ENCODE results near the gene CD81.

CD81 gene

DNA sequence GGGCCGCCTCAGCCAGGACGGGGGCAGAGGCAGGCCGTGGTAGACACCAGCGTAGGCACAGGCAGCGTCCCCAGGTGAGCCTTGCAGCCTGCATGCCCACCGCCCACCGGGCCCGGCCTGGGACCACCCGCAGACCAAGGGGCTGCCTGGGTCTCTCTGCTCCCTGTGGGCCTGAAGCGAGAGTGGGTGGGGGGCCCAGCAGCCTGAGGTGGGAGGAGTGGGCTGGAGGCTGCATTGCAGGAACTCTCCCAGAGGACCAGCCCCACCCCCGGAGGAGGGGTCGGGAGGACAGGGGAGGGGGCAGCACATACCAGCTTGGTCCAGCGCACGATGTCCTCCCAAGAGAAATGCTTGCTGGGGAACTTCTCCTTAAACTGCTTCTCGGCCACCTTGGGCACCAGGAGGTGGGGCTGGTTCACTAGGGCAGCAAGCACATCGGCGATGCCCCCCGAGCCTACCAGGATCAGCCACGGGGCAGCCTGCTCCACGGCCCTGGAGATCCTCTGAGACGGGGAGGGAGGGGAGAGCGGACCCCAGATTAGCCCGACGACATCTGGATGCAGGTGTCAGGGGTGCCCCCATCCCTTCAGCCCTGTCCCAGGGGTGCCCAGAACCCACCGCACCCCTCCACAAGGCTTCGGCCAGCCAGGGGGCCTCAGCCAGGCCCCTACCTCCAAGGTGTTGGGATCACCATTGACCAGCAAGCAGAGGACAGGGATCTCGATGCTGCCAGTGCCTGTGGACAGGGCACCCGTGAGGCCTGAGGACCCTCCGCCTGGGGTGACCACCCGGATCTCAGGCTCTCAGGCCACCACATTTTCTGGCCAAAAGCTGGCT lies 41.0 kb downstream of the CD81 start:
- in situ Hi-C loops (cut with HindIII; ENCODE audit: low sequenced_read_pairs): loop anchor here (10.0 kb wide), 1 partner anchor 233 kb away; no protein-coding TSS in a partner anchor

DNA sequence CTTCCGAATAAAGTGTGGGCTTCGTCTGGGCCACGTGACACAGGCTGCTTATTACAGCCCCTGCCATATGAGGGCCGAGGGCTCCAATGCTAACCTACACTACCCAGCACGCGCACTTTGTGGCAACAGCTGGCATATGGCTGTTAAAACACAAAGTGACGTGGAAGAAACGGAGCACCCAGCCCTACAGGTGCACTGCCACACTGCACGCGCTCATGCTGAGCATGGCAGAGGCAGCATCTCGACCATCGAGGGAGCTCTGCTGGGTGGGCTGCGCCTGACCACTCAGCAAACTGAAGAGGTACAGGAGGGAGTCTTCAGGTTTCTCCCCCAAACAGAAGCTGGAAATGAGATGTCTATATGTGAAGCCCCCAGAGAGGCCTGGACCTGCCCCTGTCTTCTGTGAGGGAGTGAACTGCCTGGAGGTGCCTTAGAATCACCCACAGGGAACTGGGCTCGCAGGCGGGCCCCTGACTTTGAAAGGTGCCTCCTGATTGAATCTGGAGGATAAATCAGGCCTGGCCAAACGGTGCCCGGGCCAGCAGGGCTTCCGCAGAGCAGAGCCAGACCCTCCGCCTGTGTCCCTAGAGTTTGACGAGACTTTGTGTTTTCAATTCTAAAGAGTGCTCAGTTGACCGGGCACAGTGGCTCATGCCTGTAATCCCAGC lies 41.7 kb downstream of the CD81 start:
- in situ Hi-C loops (cut with HindIII; ENCODE audit: low sequenced_read_pairs): loop anchor here (10.0 kb wide), 1 partner anchor 234 kb away; no protein-coding TSS in a partner anchor

DNA sequence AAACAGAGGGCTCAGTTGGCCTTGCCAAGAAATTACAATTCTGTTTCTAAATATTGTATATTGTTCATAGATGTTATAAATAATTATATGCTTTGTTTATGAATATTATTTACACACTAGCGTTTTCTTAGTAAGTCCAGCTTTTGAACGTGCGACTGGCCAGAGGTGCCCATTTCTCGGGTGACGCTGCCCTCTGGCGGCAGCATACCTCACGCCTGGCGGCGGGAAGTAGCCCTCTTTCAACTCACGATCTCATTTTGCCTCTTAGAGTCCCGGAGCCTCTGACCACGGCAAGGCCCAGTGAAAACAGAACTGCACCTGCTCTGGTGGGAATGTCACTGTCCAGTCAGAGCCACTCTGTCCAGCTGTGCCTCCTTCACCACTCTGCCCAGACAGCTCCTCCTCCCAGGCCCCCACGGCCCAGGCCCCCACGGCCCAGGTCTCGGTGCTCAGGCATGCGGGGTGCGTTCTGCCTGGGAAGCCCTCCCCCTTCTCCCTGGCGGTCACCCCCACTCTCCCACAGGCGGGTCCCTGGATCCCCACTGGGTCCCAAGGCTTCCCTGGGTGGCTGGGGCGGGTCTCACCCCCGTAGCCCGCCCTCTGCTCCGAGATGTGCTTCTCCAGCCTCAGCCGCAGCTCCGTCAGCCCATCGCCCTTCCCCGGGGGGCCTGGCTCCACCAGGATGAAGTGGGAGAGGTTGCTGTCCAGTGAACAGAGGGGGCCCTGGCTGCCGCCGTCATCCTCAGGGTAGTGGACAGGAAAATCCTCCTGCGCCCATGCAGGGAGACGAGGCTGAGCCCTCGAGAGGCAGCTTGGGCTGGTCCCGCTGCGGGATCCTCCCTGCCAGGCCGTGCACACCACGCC lies 42.8 kb downstream of the CD81 start:
- in situ Hi-C loops (cut with HindIII; ENCODE audit: low sequenced_read_pairs): loop anchor here (10.0 kb wide), 1 partner anchor 235 kb away; no protein-coding TSS in a partner anchor

DNA sequence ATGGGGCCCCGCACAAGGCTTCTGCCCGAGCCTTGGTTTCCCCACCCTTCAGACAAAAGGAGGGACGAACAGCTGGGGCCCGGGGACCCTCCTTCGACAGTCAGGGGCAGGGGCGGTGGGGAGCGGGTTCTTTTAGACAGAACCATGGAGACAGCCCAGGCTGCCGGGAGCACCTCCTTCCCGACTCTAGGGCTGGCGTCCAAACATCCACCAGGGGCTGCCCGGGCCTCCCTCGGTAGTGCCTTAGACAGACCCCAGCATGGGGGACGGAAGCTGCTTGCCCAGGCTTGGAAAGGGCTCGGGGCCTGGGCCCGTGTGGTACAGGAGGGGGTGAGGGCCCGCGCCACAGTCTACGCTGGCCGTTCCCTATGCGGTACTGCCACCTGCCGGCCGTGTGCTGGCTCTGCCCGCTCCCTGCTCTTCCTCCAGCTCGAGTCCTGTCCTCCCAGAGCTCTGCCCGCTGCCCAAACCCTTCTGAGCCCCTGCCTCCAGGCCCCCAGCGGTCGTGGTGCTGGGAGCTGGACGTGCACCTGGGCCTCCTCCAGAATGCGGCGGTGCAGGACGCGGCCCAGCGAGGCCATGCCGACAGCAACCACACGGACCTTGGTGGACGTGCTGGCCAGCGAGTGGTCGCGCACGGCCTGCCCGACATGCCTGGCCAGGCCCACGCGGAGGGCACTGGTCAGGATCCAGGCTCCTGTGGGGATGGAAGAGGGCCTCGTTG lies 43.6 kb downstream of the CD81 start:
- in situ Hi-C loops (cut with HindIII; ENCODE audit: low sequenced_read_pairs): no loop called here

DNA sequence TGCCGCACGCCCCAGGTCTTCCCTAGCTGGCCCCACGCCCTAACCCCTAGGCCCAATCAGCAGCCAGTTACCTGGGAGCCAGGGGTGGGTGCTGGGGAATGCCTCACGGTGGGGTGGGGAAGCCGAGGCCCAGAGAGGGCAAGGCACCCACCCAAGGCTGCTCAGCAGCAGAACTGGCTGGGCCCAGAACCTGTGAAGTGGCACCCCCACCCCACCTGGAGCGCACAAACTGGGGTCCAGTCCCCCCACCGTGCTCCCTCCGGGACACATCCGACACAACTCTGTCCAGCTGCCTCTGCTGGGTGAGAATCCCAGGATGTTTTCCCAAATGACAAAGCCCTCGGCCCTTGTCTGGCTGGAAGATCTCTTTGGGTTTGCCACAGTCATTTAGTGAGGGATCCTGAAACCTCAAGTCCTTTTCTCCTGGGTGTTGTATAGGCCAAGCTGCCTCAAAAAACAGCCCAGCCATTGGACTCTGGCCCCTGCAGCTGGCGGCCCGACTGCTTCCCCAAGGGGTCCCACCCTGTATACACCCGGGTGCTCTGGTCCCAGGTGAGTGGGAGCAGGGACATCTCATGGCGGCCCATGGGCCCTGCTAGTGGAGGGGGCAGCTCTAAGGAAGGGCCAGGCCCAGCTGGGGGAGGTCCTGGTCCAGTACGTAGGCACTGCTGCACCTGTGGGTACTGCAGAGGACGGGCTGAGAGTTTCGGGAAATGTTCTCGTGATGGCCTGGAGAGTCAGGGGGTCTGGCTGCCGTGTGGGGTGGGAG lies 44.3 kb downstream of the CD81 start:
- in situ Hi-C loops (cut with HindIII; ENCODE audit: low sequenced_read_pairs): no loop called here

DNA sequence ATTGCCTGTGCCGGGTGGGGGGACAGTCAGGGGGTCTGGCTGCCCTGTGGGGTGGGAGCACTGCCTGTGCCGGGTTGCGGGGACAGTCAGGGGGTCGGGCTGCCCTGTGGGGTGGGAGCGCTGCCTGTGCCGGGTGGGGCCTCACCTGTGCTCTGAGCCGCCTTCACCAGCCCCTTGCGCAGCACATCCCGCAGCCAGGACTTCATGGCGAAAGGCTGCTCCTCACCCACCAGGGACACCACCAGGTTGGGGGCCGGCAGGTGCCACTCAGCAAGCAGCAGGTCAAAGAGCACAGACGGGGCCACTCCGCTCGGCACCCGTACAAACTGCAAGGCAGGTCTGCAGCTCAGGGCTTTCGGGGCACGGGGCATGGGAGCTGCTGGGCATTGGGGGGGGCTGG lies 44.9 kb downstream of the CD81 start:
- in situ Hi-C loops (cut with HindIII; ENCODE audit: low sequenced_read_pairs): no loop called here

DNA sequence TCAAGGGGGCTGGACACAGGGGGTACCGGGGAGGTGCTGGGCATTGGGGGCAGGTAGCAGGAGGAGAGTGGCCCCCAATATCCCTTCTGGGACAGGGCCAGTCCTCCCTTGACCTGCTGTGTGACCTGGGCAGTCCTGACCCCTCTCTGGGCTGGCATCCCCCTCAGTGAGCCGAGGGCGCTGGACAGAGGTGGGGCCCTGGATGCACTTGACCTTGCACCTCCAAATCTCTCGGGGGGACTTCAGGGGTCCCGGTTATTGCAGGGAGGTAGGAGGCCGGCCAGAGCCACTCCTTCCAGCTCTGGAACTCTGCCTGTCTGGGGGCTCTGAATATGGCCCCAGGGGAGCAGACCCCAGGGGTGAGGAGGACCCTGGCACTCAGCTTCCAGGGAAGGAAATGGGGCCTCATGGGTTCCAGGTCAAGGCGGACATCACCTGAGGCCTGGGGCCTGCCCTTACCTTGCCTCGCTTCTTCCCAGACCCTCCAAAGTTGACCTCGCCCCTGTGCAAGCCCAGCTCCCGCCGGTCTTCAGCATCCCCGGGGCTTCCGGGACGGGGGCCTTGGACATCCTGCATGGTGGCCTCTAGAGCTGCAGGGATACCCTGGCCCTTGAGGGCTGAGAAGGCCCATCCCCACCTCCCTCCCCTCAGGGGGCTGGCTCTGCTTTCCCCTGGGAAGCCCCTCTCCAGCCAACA lies 45.5 kb downstream of the CD81 start:
- in situ Hi-C loops (cut with HindIII; ENCODE audit: low sequenced_read_pairs): no loop called here

DNA sequence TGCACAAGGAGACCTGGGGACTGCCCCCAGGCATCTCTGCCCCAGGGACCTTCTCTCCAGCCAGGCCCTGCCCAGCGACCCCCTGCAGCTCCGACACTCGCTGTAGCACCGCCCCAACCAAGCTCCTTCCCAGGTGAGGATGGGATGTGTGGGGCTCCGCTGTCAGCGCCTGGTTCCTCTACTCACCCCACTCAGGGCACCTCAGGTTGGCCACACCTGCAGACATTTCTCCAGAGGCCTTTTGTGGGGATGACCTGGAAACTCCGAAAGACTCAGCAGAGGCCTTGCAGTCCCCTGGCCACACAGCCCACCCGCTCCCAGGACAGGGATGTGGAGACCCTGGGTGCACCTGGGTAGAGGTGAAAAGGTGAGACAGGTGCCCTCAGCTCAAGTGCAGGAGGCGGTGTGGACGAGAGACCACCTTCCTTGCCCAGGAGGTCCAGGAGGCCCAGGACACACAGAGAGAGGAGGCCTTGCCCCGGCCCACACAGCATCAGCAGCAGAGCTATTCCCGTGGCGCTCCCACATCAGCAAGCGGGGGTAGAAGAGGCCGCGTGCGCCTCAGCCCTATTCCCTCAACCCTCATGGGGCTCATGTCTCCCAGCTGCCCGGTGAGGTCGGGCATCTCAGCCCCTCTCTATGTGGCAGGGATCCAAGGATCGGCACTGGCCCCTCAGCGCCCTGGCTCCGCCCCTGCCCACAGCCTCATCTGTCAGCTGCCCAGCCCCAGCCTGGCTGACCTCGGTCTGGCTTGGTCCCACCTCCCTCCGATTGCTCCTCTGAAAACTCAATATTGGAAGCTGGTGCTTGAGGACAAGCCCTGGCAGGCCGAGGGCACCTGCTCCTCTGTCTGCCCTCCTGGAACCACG lies 46.3 kb downstream of the CD81 start:
- in situ Hi-C loops (cut with HindIII; ENCODE audit: low sequenced_read_pairs): no loop called here

DNA sequence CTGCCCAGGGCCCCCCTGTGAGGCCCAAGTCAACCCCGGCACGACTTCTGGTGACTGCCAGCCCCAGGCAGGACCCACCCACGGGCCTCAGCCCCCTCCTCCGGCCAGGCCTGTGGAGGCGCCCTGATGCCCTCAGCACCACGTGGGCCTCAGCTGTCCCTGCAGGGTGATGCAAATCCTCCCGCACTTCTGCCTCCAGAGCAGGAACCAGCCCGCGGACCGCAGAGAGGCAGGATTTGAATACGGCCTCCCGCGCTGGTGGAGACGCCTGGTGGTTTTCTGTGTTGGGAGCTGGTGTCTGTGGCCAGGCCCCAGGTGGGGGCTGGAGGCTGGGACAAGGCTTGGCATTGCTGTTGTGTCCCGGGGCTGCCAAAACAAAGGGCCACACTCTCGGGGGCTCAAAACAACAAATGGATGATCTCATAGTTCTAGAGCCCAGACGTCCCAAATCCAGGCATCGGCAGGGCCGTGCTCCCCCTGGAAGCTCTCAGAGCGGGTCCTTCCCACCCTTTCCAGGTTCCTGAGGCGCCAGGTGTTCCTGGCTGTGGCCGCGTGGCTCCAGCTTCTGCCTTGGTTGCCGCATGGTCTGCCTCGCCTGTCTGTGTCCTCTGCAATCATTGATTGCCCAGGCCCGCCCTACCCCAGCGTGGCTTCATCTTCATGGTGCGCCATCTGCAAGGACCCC lies 47.8 kb downstream of the CD81 start:
- in situ Hi-C loops (cut with HindIII; ENCODE audit: low sequenced_read_pairs): no loop called here

DNA sequence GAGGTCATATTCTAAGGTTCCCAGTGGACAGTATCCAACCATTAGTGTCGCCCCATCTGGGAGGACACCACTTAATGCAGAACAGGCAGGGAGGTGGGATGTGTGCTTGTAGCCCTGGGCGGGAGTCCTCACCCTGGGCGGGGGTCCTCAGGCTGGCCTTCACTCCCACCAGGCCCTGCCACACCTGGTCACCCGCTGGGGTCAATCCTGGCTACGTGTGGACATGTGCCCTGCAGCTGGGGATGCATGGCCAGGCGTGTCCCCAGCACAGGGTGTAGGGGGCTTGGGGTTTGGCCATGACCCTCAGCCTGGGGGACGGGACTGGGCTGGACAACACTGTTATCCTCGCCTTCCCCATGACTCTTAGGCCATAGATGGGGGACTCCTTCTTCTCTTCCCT lies 48.4 kb downstream of the CD81 start:
- in situ Hi-C loops (cut with HindIII; ENCODE audit: low sequenced_read_pairs): no loop called here

DNA sequence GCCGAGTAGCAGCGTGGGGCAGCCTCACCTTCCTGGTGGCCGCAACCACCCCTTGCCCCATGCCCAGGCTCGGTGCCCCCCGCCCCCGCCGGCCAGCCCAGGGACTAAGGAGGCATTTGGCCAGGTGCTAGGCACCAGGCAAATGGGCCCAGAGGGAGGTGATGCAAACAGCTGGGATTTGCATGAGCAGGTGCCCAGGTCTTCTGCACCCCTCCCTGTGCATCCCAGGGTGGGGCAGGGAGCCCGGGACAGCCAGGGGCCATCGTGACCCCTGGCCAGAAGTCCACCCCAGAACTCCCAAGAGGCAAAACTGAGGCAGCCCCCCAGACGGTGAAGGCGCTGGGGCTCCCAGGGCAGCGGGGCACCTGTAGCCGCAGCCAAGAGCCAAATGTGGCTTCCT lies 49.1 kb downstream of the CD81 start:
- in situ Hi-C loops (cut with HindIII; ENCODE audit: low sequenced_read_pairs): no loop called here

DNA sequence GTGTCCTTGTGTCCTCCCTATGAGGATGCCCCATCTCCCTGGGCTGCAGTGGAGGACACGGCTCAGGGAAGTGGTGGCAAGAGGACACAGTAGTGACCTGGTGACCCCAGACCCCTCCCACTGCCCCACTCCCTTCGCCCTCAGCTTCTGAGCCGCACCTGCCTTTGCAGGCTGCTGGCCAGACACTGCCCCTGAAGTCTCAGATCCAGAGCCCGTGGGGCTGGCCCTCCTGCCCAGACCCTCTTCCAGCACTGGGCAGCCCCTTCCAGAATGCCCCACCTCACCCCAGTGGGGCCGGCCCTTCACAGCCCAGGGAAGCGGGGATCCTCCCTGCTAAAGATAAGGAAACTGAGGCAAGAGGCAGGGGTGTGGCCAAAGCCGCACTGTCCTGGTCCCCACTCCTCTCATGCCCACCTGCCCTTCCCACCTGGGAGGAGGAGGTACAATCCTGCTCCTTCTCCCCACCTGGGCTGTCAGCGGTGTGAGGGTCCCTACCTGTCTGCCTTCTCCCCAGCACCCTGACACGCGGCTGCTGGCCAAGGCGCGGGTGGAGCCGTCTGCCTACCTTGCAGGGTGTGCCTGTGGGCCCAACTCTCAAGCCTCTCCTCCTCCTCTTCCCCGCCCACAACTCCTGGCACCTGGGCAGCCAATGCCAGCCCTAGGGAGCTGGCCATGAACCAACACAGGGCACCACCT lies 49.9 kb downstream of the CD81 start:
- in situ Hi-C loops (cut with HindIII; ENCODE audit: low sequenced_read_pairs): no loop called here

DNA sequence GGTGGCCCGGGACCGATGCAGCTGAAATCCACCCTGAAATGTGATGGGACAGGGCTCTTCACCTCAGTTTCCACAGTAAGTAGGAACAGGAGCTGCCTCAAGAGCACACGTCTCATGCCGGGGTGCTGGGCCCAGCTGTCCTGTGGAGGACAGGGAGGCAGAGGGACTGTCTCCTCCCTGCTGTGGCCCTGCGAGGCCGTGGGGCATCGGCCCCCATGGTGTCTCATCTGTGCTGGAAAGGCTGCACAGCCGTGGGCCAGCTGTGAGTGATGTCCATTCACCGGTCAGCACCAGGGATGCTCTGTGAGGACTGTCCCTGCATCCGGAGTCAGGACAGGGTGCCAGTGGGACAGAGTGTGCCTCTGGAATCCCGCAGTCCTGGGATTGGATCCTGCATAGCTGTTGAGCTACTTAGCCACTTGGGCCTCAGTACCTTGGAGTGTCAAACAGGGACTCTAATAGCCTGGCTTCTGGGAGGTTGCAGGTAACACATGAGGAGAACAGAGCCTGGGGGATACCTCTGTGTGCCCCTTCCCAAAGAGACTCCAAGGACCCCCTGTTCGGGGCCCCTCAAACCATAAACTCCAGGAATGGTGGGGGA lies 50.7 kb downstream of the CD81 start:
- in situ Hi-C loops (cut with HindIII; ENCODE audit: low sequenced_read_pairs): no loop called here

DNA sequence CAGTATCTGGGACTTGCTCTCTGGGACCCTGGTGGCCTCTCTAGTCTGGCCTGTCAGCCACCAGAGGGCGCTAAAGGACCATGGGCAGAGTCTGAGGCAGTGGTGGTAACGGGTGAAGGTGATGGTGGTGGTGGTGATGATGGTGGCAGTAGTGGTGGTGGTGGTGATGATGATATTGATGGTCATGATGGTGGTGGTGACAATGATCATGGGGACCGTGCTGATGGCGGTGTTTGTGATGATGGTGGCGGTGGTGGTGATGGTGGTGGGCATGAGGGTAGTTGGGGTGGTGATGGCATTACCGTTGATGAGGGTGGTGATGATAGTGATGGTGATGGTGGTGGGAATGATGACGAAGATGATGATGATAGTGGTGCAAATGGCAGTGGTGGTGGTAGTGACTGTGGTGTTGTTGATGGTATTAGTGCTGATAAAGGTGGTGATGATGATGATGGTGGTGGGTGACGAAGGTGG lies 51.2 kb downstream of the CD81 start:
- in situ Hi-C loops (cut with HindIII; ENCODE audit: low sequenced_read_pairs): no loop called here

DNA sequence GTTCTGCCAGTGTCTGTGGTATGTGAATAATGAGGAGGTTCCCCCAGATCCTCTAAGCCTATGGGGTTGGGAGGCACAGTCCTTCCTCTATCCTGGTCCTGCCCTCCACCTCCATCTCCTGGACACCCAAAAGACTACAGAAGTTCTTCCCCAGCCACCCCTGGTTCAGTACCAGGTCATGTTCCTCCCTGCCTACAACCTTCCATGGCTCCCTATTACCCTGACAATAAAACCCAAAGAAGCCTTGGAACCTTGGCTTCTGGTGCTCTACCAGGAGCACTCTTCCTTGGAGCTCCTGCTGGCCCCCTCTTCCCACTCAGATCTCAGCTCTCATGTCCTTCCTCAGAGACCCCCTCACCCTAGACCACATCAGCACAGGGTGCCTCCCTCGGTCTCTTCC lies 54.3 kb downstream of the CD81 start:
- in situ Hi-C loops (cut with HindIII; ENCODE audit: low sequenced_read_pairs): no loop called here

DNA sequence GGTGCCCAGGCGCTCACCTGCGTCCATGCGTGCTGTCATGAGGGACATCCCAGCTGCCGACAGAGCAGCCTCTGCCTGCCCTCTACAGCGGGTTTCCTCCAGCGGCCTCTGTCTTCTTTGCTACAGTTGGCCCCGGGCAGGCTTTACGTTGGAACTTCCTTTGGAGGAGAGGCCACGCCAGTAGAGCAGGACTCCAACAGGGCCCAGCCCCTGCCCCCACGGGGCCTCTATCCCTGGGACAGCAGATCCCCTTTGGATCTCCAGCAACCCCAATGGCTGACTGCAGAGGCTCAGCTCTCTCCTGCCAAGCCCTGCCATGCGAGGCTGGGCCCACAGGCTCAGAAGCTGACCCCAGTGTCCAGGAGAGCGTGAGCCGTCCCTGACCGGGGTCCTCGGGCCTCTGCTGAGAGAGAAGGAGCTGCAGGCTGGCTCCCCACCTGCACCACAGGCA lies 55.1 kb downstream of the CD81 start:
- in situ Hi-C loops (cut with HindIII; ENCODE audit: low sequenced_read_pairs): no loop called here

DNA sequence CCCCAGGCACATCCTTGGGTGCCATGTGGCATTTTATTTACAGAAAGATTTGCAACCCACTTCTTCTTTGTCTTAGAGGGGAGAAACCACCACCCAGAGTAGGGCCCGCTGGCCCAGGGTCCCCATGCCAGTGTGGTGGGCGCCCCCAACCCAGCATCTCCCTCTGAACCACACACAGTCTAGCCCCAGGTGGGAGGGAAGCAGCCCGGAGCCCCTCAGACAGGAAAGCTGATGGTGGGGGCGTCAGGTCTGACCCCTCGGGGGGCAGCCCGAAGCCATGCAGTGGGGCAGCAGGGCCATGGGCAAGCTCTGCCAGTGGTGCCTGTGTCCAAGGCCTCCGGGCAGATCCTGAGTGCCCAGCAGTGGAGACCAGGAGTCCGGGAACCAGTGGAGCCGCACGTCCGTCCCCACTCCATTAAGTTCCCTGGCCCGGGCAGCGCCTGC lies 55.5 kb downstream of the CD81 start:
- in situ Hi-C loops (cut with HindIII; ENCODE audit: low sequenced_read_pairs): no loop called here

Data from DLD1 (cell line).